Right renal cortex interstitium (tissue), 3 donors: ENCODE measurements around the gene SEC22C. TPM values are rescaled to one million over a fixed set of nuclear protein-coding genes. Genes with fewer than 3 reads are reported as not detected.

Source experiments
- DNase-seq, 3 donors: peaks; one replicate each; pipeline ENCODE4 v3.0.0-alpha.2; 2013; ENCODE audit warnings: low read depth in 3 of 3, low spot score in 2 of 3
- polyA plus RNA-seq, 3 donors: library from polyadenylated mRNA; unstranded; fragments of 120-200 nt; gene quantifications; one replicate each; pipeline ENCODE4 v1.2.1, GENCODE V29; 2013; ENCODE audit not compliant: insufficient read length in 3 of 3

The SEC22C gene
- polyA plus RNA-seq, 3 donors, result 41.0 to 45.8 (median 44.6) TPM

DNA sequence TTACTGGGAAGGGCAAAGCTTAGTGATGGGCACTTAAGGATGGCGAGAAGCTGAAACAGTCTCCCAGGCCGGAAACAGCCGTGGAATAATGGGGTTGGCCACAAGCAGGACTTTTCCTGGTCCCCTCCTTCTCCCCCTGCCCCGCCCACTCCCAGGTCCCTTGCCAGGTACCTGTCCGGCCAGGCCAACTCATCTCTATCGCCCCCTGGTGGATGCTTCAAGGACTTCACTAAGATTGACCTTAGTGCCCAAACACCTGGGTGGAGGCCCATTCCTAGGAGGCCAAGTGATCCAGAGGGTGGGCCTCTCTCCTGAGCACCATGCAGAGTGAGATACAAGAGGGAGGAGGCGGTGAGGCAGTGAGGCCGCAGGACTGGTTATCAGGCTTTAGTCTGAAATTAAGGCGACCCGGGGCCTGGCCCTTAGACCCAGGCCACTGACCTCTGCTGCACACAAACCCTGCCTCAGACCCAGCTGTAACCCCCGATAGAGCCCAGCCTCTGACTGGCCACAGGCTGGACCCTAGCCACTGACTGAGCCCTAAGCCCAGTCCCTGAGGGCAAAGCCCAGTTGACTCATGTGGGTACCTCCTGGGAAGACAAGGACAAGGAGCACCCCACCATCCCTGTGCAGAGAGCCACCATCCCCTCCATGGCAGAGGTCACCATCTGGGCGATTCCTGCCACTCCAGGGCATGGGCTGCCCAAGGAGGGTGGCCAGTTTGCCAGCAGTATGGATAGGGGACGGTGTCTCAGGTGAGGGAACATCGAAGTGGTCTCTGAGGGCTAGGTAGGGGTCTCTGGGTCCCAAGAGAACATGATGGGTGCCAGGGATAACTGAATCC, 41.7 kb downstream of the SEC22C start:
- no peak for DNase-seq

DNA sequence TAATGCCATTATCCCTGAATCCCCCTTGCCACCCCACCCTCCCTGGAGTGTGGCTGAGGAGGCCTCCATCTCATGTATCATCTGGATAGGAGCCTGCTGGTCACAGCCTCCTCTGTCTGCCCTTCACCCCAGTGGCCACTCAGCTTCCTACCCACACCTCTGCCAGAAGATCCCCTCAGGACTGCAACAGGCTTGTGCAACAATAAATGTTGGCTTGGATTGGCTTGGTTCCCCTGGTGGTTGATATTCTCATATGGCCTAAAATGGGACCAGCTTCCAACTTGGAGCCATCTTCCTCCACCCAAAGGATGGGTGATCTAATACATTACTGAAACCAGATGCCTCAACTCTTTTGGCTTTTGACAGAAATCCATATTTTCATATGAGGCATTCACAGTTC, 44.4 kb downstream of the SEC22C start:
- no peak for DNase-seq

DNA sequence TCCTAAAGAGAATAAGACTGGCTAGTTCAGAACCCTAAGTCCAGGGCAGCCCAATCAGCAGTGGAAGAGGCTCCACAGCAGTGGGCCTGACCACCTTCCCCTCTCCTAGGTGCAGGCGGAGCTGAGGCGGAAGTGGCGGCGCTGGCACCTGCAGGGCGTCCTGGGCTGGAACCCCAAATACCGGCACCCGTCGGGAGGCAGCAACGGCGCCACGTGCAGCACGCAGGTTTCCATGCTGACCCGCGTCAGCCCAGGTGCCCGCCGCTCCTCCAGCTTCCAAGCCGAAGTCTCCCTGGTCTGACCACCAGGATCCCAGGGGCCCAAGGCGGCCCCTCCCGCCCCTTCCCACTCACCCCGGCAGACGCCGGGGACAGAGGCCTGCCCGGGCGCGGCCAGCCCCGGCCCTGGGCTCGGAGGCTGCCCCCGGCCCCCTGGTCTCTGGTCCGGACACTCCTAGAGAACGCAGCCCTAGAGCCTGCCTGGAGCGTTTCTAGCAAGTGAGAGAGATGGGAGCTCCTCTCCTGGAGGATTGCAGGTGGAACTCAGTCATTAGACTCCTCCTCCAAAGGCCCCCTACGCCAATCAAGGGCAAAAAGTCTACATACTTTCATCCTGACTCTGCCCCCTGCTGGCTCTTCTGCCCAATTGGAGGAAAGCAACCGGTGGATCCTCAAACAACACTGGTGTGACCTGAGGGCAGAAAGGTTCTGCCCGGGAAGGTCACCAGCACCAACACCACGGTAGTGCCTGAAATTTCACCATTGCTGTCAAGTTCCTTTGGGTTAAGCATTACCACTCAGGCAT, 45.6 kb downstream of the SEC22C start:
- DNase-seq, result no peak

DNA sequence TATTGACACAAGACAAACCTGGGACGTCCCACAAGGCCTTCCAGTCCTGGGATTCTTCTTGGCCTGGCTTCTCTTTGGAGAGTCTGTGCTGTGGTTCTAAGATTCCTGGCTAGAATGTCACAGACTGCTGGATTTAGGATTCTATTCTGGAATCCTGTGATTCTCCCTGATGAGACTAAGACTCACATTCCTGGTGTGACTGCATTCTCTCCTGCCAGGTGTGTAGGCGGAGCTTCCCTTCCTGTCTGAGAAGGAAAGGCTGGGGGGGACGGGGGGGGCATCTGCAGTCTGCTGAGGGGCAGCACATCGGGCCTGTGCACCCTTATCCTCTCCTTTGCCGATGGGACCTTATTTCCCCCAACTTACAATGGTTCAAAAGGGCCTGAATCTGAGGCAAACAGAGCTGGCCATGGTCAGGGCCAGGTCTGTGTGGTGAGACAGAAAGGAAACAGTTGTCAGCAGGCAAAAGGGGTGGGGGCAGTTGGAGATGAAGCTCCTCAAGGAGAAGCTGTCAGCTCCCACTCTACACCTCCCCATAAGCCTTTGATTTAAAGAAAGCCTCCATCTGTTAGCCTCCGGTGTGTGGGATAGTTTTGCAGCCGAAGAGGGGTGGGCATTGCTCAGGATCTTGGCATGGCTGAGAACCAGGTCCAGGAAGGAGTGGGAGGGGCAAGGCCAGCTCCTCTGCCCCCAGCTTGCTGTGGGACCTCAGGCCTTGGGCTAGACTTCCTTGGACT, 48.4 kb downstream of the SEC22C start:
- DNase-seq, result no peak

DNA sequence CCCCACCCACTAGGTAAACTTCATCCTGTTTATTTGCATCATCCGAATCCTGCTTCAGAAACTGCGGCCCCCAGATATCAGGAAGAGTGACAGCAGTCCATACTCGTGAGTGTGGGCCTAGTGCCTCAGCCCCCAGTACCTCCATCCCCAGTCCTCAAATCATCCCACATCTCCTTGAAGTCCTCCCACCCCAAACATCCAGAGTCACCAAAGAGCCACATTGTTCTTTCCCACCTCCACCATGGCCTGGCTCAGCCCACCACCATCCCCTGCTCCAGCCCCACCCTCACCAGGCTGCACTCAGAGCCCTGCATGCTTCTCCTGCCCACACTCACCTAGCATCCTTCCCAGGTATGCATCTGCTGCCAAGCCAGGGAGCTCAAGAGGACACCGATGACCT, 49.5 kb downstream of the SEC22C start:
- no peak for DNase-seq

DNA sequence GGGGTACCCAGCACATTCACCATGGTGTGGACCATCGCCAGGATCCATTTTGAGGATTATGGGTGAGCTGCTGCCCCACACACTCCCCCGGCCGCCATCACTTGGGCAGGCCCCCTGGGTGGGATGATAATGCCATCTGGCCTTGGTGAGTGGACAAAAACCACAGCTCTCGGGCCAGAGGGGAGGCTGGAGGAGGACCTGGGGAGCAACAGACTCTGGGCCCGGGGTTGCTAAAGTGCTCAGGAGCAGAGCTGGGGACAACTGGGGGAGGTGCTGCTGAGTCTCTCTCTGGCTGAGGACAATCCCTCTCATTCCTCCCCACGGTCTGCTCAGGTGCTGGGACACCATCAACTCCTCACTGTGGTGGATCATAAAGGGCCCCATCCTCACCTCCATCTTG, 50.3 kb downstream of the SEC22C start:
- DNase-seq, result no peak

DNA sequence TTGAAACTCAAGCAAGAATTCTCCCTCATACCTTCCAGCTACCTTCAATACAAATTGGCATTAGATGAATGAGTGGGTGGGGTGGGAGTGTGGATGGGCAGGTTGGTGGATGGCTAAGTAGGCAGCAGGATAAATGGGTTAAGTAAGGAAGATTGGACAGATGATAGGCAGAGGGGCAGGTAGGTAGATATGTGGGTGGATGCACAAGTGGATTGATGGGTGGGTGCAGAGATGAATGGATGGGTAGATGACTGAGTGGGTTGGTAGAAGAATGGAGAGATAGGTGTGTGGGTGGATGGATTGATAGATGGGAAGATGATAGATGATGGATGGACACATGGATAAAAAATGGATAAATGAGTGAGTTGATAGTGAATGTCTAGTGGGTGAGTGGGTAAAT, 51.7 kb downstream of the SEC22C start:
- no peak for DNase-seq

DNA sequence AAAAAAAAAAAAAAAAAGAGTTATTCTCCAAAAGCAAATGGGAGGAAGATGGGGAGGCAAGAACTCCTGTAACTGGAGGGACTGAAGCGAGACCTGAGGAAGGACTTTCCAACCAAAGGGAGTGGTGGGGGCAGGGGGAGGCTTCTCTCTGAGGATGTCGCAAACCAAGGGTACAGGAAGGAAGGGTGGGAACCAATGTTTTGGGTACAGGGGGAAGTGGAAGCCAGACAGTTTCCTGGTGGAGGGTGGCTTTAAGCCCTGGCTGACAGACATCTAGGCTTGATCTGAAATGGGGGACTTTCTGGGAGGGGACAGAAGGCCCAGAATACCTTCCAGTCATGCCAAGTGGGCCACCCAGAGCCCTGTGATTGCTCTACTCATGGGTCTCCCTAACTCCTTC, 52.3 kb downstream of the SEC22C start:
- no peak for DNase-seq

DNA sequence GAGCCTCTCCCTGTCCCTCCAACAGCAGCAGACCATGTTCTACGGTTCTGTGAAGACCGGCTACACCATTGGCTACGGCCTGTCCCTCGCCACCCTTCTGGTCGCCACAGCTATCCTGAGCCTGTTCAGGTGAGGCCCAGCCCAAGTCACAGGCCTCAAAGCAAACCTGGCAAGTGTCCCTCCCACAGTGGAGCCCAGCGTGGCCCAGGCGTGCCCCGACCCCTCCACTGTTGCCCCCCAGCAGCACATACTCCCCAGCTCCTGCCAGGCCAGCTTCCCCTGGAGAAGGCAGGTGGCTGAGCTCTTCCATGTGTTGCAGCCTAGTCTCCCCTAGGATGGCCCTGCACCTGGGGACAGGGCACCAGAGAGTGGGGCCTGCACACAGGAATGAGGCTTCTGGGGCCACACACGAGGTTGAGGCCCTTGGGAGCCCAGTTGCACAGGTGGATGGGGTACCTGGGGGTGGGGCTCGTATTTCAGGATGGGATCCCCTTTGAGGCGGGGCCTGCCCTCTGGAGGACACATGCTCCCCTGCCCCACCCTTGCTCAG, 54.3 kb downstream of the SEC22C start:
- DNase-seq, result no peak

DNA sequence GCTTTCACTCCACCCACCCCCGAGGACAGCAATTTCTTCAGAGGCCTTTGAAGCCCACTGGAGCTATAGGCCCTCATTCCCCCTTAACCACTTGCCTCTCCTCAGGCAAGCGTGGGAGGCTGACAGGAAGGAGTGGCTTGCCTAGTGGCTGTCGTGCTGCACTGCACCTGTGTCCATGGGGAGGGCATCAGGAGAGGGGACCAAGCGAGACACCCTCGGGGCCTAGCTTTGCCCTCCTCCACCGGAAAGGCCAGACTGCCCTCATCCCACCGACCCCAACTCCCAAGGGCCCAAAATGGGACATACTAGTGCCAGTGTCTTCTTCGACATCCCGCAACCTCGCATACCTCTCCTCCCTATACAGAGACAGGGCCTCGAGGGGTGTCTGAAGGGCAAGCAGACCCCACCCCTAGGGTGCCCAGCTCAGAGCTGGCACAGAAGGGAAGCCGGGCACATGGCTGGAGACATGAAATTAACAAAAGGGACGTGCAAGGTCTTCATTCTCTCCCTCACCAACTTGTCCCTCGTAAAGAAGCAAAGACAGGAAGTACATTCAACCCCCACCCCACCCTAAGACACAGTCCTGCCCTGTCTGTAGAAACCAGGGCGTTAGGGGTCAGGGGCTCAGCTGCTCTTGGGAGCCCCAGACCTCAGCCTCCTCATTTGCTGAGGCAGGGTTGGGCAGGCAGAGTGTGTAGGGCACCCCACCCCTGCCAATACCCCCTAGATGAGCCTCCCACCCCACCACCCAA, 55.0 kb downstream of the SEC22C start:
- no peak for DNase-seq

DNA sequence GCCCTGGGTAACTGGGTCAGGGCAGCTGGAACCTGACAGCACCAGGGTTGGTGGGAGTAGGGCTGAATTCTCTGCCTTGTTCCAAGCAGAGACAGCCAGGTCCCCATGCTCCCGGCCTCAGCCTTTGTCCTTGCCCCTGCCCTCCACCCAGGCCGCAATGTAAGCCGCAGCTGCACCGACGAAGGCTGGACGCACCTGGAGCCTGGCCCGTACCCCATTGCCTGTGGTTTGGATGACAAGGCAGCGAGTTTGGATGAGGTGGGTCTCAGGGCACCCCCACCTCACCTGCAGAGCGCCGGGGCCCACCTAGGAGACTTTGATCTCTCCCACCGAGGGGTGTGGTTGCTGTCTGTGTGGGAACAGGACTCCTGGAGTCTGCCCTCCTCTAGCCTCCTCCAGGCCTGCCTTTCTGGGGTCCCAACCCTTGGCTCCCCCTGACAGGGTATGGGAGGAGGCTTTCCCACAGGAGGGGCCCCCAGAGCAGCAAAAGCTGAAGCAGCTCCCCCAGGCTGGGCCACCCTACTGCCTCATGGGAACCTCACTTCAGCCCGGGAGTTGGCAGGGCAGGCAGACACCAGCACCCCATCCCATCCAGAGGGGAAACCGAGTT, 55.9 kb downstream of the SEC22C start:
- DNase-seq, result no peak

DNA sequence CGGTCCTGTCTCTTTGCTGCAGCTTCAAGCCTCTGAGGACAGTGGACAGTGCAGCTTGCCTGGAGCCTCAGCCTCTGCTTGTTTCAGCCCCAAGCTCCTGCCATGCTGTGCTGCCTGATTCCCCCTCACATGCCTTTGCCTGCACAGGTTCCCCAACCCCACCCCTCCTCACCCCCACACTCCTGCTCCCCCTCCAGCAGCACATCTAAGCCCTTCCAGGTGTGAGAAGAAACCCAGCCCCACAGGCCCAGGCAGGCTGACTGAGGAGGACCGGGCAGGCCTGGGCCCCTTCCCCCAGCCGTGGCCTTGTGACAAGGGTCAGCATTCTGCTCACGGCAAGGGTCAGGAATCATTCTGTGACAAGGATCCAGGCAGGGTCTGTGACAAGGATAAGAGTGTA, 56.6 kb downstream of the SEC22C start:
- DNase-seq, result no peak

DNA sequence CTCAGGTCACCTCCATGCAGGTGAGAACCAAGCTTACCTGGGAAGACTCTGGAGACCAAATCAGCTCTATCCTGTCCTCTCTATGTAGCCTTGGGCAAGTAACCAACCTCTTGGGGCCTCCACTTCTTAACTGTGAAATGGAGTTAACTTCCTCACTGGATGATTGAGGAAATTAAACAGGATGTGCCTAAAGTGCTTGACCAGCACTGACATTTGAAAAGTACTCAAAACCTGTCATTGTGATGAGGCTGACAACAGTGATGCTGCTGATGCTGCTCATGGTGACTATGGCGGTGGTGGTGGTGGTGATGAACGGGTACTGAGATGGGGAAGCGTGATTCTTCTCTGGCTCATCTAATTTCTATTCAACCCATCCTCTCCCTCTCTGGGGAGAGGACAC, 57.0 kb downstream of the SEC22C start:
- DNase-seq, result no peak

DNA sequence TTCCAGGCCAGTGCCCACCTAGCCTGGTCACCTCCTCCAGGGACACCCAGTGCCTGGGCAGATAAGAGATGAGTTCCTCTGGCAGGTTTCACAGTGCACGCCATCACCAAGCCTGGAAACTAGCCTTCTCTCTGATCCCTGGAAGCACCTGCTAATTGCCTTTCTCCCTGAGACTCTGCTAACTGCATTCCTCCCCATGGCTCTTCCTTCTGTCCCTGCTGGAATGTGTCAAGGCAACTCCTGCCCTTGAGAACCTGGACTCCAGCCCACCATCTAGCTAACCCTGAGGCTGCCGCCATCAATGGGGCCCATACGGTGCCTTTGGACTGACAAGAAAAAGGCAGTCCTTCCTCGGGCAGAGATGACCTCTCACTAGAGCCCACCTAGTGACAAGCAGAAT, 60.9 kb downstream of the SEC22C start:
- no peak for DNase-seq

DNA sequence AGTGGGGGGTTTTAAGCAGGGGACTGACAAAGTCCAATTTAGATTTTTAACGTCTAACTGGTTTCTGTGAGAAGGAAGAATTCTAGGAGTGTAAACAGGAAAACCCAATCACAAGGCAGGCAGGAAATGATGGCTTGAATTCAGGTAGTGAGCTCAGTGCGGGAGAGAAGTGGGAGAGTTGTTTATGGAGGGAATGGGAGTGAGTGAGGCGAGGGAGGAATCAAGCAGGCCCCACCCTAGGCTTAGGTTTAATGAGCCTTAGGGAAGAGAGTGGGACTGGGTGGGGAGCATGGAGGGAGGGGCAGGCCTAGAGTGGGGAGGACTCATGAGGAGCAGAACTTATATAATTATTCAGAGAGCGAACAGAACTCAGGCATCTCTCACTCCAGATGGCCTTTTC, 61.4 kb downstream of the SEC22C start:
- no peak for DNase-seq

DNA sequence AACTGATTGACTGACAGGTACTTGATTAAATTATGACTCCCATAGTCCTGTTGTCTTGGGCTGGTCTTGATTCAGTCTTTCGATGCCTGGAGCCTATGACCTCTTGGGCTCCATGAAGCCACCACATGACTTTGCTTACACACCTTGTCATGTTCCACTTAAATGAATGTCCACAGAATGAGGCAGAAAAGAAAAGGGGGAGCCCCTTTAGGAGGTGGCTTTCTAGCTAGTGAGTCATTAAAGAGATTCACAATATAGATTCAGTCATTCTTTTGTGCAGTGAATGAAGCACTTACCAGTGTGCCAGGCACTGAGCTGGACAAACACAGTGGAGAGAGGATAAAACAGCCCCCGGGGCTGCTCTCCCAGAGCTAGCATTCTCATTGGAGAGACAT, 62.2 kb downstream of the SEC22C start:
- no peak for DNase-seq

DNA sequence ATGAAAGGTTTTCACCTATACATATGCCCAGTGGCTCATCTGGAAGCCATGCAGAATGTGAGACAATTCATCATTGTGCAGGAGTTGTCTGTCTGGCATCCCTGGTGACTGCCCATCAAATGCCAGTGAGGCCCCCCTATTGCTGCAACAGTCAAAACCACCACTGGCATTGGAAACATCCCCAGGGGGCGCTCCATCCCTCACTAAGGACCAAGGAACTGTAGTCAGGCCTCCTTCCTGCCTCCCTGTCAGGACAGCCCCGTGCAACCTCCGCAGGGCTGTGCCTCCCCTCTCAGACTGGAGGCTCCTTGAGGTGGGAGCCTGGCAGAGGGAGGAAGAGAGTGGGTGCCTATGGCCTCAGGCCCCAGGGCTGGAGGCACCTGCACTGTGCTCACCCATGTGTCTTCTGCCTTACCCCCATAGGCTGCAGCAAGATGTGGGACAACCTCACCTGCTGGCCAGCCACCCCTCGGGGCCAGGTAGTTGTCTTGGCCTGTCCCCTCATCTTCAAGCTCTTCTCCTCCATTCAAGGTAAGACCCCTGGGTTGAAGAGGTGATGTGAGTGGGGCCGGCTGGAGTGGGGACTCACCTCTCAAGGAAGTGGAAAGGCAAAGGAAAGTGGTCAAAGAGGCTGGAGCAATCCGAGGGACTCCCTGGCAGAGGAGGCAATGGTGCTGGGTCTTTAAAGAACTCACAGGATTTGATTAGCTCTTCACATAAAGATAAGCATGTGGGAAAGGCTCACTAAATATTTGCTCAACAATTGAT, 62.8 kb downstream of the SEC22C start:
- DNase-seq, result no peak

DNA sequence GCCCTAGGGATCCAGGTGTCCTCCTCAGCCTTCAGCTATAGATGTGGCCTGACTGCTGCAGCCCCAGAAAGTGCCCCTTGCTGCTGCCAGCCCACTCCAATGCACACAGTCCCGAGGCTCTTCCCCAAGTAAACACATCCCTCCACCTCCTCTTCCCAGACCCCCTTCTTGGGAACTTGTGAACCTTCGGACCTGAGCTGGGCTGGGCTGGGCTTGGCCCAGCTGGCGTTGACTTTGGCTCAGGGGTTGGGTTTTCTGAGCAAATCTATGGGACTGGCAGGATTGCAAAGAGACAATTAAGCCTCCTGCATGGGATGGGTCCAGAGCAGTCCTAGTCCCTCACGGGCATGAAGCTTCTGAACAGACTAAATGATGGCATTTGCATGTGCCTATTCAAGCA, 64.7 kb downstream of the SEC22C start:
- DNase-seq, result no peak

DNA sequence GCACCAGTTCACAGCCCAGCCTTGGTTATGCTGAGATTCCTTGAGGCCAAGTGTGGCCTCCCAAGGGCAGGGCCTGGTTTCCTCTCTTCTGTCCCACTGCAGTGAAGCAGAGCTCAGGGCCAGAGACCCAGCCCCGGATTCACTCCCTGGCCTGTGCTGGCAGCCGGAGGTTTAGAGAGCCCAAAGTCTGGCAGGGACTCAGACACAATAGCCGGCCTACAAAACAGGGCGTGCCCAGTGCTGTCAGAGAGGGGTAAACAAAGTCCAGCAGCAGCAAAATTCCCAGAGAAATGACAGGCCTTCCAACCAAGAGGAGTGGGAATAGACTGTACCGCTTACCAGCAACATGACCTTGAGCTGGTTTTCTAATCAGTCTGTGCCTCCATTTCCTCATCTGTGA, 65.3 kb downstream of the SEC22C start:
- DNase-seq, result no peak
